ENCODE measurements around the gene PRKACA. TPM values are rescaled to one million over a fixed set of nuclear protein-coding genes. Genes with fewer than 3 reads are reported as not detected.

Gene PRKACA
- total and polyA plus RNA-seq, 2 donors (not counting 3 experiments of a cell fraction or from before 2014, with no cell fraction given): 44.2 to 97.5 TPM

GRCh38 chr19:14115756-14116155 lies 1.8 kb downstream of the PRKACA start:
- CTCF ChIA-PET: interaction anchor here (1.2 to 4.8 kb wide), 4 partner anchors 12 to 238 kb away, joined by 3 to 27 read pairs (median 6); partner anchors contain the start of gene ASF1B
- H3K9ac ChIP-seq (replicated peaks; ENCODE audit: extremely low read depth, insufficient read depth, low read length): no peak overlapping the region
- DNase-seq (ENCODE audit: low read depth, low spot score) (no peak), FAIRE-seq (no peak)
- H3K27ac ChIP-seq (ENCODE audit: insufficient read depth, low read depth, low read length): no peak overlapping the region
- H3K27me3 ChIP-seq (ENCODE audit: control insufficient read depth in 2 of 2, insufficient read depth in 2 of 2, low read length in 2 of 2): no peaks in the 10 kb centered on the region
- H3K79me2 ChIP-seq (ENCODE audit: control insufficient read depth, insufficient read depth, low read length): peaks cover 30% of the 10 kb centered on the region
- TF ChIP-seq MYC (IDR thresholded peaks at IDR 0.05; ENCODE audit: low read depth, low read length): no peak
- TF ChIP-seq MAX (IDR thresholded peaks at IDR 0.05; ENCODE audit: insufficient read depth, insufficient read length): no peak
- no peak for TF ChIP-seq POLR2A (IDR thresholded peaks at IDR 0.05; ENCODE audit: low read depth, low read length)
- TF ChIP-seq EZH2 (IDR thresholded peaks at IDR 0.05; ENCODE audit: borderline replicate concordance, low read depth, low read length, severe bottlenecking): no peak
- TF ChIP-seq, protein P1, sequence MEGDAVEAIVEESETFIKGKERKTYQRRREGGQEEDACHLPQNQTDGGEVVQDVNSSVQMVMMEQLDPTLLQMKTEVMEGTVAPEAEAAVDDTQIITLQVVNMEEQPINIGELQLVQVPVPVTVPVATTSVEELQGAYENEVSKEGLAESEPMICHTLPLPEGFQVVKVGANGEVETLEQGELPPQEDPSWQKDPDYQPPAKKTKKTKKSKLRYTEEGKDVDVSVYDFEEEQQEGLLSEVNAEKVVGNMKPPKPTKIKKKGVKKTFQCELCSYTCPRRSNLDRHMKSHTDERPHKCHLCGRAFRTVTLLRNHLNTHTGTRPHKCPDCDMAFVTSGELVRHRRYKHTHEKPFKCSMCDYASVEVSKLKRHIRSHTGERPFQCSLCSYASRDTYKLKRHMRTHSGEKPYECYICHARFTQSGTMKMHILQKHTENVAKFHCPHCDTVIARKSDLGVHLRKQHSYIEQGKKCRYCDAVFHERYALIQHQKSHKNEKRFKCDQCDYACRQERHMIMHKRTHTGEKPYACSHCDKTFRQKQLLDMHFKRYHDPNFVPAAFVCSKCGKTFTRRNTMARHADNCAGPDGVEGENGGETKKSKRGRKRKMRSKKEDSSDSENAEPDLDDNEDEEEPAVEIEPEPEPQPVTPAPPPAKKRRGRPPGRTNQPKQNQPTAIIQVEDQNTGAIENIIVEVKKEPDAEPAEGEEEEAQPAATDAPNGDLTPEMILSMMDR (IDR thresholded peaks at IDR 0.05; ENCODE audit: extremely low read depth in 1 of 2, insufficient read depth in 1 of 2, low read depth in 1 of 2, low read length in 2 of 2): no peak
- no peak for TF ChIP-seq GATA2 (IDR thresholded peaks at IDR 0.05; ENCODE audit: insufficient read depth, insufficient read length, low read depth, low read length)
- no peak for TF ChIP-seq JUN (IDR thresholded peaks at IDR 0.05; ENCODE audit: borderline replicate concordance, insufficient read depth, insufficient read length, low read depth)
- TF ChIP-seq FOS (IDR thresholded peaks at IDR 0.05; ENCODE audit: borderline replicate concordance, insufficient read depth, low read length): no peak
- TF ChIP-seq POLR2AphosphoS5 (IDR thresholded peaks at IDR 0.05; ENCODE audit: insufficient read depth, low read depth, low read length): no peak
- no peaks in the 10 kb centered on the region for H3K9me3 ChIP-seq (replicated peaks; ENCODE audit: control insufficient read depth, insufficient read depth, low read length)
- intact Hi-C loops (cut with micrococcal nuclease): loop anchor here (2.0 kb wide), 2 partner anchors 25 to 35 kb away; partner anchors contain the start of gene SAMD1
- no TSS peak for BruUV-seq (replicated peaks)
- dilution Hi-C loops (cut with MboI; ENCODE audit: extremely low pct_ligation_motif_present, low sequenced_read_pairs): no loop called here
- POLR2A ChIA-PET: interaction anchor here (0.6 kb wide), 1 partner anchor 34 kb away, joined by 3 read pairs; no protein-coding TSS in a partner anchor
- H3K4me3 ChIP-seq (replicated peaks in 1 of 3; ENCODE audit: insufficient read depth in 1 of 3, low read depth in 1 of 3, low read length in 3 of 3): no peak overlapping the region
- no peak overlapping the region for H3K4me2 ChIP-seq (ENCODE audit: insufficient read depth, low read length)
- no peaks in the 10 kb centered on the region for H3K9me1 ChIP-seq (replicated peaks; ENCODE audit: control insufficient read depth, extremely low read depth, insufficient read depth, low read length)
- H3K4me1 ChIP-seq (ENCODE audit: control insufficient read depth, extremely low read depth, insufficient read depth, low read length): peaks cover 25% of the 10 kb centered on the region
- H4K20me1 ChIP-seq (replicated peaks; ENCODE audit: control insufficient read depth, extremely low read depth, insufficient read depth, low read length): no peaks in the 10 kb centered on the region
- H2AFZ ChIP-seq (ENCODE audit: low read depth, low read length): no peak overlapping the region
- no peaks in the 10 kb centered on the region for H3K36me3 ChIP-seq (ENCODE audit: control insufficient read depth in 2 of 2, extremely low read depth in 1 of 2, insufficient read depth in 2 of 2, low read length in 2 of 2)

All from endothelial cell of umbilical vein (primary cell).